ENCODE data around the gene MSLN. TPM values are rescaled to one million over a fixed set of nuclear protein-coding genes. Genes with fewer than 3 reads are reported as not detected.

The MSLN gene
- total and polyA plus RNA-seq, 2 experiments from 2014 or later, result 0.10 TPM; not detected in 1

DNA sequence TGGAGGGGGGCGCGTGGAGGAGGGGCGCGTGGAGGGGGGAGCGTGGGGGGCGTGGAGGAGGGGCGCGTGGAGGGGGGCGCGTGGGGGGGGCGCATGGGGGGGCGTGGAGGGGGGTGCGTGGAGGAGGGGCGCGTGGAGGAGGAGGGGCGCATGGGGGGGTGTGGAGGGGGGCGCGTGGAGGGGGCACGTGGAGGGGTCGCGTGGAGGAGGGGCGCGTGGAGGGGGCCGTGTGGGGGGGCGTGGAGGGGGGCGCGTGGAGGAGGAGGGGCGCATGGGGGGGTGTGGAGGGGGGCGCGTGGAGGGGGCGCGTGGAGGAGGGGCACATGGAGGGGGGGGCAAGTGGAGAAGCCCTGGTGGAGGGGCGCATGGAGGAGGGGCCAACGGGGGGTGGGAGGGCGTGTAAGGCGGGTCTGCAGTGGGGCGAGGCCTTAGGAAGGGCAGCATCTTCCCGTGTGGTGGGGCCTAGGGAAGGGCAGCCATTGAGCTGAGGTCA lies 7.3 kb downstream of the MSLN start:
- Histone ChIP-seq H3K36me3 (ENCODE audit: insufficient read depth) (no peaks in the 10 kb centered on the region), H3K79me2 (replicated peaks; ENCODE audit: insufficient read depth) (no peaks in the 10 kb centered on the region), H3K27me3 (ENCODE audit: insufficient read depth) (no peaks in the 10 kb centered on the region), H4K20me1 (replicated peaks; ENCODE audit: insufficient read depth) (no peaks in the 10 kb centered on the region), H3K4me1 (ENCODE audit: insufficient read depth) (no peaks in the 10 kb centered on the region), H2AFZ (no peak overlapping the region), H3K4me3 (no peak overlapping the region), H3K27ac (ENCODE audit: low read depth) (no peak overlapping the region), H3F3A (replicated peaks; ENCODE audit: low read depth) (0 out of 2 replicates have a peak, but pooled peaks cover 3% of the 10 kb centered on the region), H3K4me2 (no peak overlapping the region), H3K9me2 (ENCODE audit: insufficient read depth) (no peaks in the 10 kb centered on the region)
- peaks cover 10% of the 10 kb centered on the region for H3K27me3 Mint-ChIP-seq (ENCODE audit: insufficient read depth, low read depth, poor library complexity)
- H3K36me3 Mint-ChIP-seq (ENCODE audit: low read depth), result no peaks in the 10 kb centered on the region
- no peak overlapping the region for H3K27ac Mint-ChIP-seq
- DNase-seq (ENCODE audit: low spot score), result no peak
- H3K4me1 Mint-ChIP-seq, result no peaks in the 10 kb centered on the region; the same call in 2 of the 3 replicates
- H3K4me3 Mint-ChIP-seq, result no peak overlapping the region
- ATAC-seq, result peak; percentile 21
- H3K9me3 Mint-ChIP-seq, result no peaks in the 10 kb centered on the region
- TF ChIP-seq, protein P1, sequence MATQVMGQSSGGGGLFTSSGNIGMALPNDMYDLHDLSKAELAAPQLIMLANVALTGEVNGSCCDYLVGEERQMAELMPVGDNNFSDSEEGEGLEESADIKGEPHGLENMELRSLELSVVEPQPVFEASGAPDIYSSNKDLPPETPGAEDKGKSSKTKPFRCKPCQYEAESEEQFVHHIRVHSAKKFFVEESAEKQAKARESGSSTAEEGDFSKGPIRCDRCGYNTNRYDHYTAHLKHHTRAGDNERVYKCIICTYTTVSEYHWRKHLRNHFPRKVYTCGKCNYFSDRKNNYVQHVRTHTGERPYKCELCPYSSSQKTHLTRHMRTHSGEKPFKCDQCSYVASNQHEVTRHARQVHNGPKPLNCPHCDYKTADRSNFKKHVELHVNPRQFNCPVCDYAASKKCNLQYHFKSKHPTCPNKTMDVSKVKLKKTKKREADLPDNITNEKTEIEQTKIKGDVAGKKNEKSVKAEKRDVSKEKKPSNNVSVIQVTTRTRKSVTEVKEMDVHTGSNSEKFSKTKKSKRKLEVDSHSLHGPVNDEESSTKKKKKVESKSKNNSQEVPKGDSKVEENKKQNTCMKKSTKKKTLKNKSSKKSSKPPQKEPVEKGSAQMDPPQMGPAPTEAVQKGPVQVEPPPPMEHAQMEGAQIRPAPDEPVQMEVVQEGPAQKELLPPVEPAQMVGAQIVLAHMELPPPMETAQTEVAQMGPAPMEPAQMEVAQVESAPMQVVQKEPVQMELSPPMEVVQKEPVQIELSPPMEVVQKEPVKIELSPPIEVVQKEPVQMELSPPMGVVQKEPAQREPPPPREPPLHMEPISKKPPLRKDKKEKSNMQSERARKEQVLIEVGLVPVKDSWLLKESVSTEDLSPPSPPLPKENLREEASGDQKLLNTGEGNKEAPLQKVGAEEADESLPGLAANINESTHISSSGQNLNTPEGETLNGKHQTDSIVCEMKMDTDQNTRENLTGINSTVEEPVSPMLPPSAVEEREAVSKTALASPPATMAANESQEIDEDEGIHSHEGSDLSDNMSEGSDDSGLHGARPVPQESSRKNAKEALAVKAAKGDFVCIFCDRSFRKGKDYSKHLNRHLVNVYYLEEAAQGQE (IDR thresholded peaks at IDR 0.05; ENCODE audit: unreplicated experiment), result no peak
- TF ChIP-seq STAT1 (IDR thresholded peaks at IDR 0.05; ENCODE audit: unreplicated experiment), result no peak

DNA sequence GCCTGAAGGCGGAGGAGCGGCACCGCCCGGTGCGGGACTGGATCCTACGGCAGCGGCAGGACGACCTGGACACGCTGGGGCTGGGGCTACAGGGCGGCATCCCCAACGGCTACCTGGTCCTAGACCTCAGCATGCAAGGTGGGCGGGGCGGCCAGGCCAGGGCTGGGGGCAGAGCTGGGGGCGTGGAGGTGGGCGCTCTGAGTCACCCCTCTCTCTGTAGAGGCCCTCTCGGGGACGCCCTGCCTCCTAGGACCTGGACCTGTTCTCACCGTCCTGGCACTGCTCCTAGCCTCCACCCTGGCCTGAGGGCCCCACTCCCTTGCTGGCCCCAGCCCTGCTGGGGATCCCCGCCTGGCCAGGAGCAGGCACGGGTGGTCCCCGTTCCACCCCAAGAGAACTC lies 7.9 kb downstream of the MSLN start:
- Mint-ChIP-seq H3K36me3 (ENCODE audit: low read depth) (no peaks in the 10 kb centered on the region), H3K27me3 (ENCODE audit: insufficient read depth, low read depth, poor library complexity) (peaks cover 10% of the 10 kb centered on the region), H3K4me1 (no peaks in the 10 kb centered on the region; the same call in 2 of the 3 replicates), H3K27ac (no peak overlapping the region), H3K9me3 (no peaks in the 10 kb centered on the region), H3K4me3 (no peak overlapping the region)
- Histone ChIP-seq H4K20me1 (replicated peaks; ENCODE audit: insufficient read depth) (no peaks in the 10 kb centered on the region), H3K27ac (ENCODE audit: low read depth) (no peak overlapping the region), H3K9me2 (ENCODE audit: insufficient read depth) (no peaks in the 10 kb centered on the region), H3K36me3 (ENCODE audit: insufficient read depth) (no peaks in the 10 kb centered on the region), H3K4me2 (no peak overlapping the region), H3F3A (replicated peaks; ENCODE audit: low read depth) (0 out of 2 replicates have a peak, but pooled peaks cover 3% of the 10 kb centered on the region), H3K27me3 (ENCODE audit: insufficient read depth) (no peaks in the 10 kb centered on the region), H3K79me2 (replicated peaks; ENCODE audit: insufficient read depth) (no peaks in the 10 kb centered on the region), H3K4me3 (no peak overlapping the region), H3K4me1 (ENCODE audit: insufficient read depth) (no peaks in the 10 kb centered on the region), H2AFZ (no peak overlapping the region)
- DNase-seq (ENCODE audit: low spot score), result no peak
- ATAC-seq, result peak; percentile 19
- no peak for TF ChIP-seq ZNF331 (CRISPR knock-in tag; IDR thresholded peaks at IDR 0.05; ENCODE audit: low read depth)
- TF ChIP-seq JUNB (IDR thresholded peaks at IDR 0.05; ENCODE audit: unreplicated experiment), result no peak
- TF ChIP-seq, protein P2, sequence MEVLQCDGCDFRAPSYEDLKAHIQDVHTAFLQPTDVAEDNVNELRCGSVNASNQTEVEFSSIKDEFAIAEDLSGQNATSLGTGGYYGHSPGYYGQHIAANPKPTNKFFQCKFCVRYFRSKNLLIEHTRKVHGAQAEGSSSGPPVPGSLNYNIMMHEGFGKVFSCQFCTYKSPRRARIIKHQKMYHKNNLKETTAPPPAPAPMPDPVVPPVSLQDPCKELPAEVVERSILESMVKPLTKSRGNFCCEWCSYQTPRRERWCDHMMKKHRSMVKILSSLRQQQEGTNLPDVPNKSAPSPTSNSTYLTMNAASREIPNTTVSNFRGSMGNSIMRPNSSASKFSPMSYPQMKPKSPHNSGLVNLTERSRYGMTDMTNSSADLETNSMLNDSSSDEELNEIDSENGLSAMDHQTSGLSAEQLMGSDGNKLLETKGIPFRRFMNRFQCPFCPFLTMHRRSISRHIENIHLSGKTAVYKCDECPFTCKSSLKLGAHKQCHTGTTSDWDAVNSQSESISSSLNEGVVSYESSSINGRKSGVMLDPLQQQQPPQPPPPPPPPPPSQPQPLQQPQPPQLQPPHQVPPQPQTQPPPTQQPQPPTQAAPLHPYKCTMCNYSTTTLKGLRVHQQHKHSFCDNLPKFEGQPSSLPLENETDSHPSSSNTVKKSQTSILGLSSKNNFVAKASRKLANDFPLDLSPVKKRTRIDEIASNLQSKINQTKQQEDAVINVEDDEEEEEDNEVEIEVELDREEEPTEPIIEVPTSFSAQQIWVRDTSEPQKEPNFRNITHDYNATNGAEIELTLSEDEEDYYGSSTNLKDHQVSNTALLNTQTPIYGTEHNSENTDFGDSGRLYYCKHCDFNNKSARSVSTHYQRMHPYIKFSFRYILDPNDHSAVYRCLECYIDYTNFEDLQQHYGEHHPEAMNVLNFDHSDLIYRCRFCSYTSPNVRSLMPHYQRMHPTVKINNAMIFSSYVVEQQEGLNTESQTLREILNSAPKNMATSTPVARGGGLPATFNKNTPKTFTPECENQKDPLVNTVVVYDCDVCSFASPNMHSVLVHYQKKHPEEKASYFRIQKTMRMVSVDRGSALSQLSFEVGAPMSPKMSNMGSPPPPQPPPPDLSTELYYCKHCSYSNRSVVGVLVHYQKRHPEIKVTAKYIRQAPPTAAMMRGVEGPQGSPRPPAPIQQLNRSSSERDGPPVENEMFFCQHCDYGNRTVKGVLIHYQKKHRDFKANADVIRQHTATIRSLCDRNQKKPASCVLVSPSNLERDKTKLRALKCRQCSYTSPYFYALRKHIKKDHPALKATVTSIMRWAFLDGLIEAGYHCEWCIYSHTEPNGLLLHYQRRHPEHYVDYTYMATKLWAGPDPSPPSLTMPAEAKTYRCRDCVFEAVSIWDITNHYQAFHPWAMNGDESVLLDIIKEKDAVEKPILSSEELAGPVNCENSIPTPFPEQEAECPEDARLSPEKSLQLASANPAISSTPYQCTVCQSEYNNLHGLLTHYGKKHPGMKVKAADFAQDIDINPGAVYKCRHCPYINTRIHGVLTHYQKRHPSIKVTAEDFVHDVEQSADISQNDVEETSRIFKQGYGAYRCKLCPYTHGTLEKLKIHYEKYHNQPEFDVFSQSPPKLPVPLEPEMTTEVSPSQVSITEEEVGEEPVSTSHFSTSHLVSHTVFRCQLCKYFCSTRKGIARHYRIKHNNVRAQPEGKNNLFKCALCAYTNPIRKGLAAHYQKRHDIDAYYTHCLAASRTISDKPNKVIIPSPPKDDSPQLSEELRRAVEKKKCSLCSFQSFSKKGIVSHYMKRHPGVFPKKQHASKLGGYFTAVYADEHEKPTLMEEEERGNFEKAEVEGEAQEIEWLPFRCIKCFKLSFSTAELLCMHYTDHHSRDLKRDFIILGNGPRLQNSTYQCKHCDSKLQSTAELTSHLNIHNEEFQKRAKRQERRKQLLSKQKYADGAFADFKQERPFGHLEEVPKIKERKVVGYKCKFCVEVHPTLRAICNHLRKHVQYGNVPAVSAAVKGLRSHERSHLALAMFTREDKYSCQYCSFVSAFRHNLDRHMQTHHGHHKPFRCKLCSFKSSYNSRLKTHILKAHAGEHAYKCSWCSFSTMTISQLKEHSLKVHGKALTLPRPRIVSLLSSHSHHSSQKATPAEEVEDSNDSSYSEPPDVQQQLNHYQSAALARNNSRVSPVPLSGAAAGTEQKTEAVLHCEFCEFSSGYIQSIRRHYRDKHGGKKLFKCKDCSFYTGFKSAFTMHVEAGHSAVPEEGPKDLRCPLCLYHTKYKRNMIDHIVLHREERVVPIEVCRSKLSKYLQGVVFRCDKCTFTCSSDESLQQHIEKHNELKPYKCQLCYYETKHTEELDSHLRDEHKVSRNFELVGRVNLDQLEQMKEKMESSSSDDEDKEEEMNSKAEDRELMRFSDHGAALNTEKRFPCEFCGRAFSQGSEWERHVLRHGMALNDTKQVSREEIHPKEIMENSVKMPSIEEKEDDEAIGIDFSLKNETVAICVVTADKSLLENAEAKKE (CRISPR knock-in tag; IDR thresholded peaks at IDR 0.05), result no peak
- TF ChIP-seq POLR2AphosphoS5 (IDR thresholded peaks at IDR 0.05; ENCODE audit: low read depth), result no peak
- no peak for TF ChIP-seq EZH2 (IDR thresholded peaks at IDR 0.05; ENCODE audit: low read depth, unreplicated experiment)
- no peak for TF ChIP-seq EZH2phosphoT487 (IDR thresholded peaks at IDR 0.05; ENCODE audit: unreplicated experiment)
- no peak for TF ChIP-seq ETS1 (IDR thresholded peaks at IDR 0.05)
- TF ChIP-seq STAT1 (IDR thresholded peaks at IDR 0.05; ENCODE audit: unreplicated experiment), result no peak
- no peak for TF ChIP-seq NANOG (IDR thresholded peaks at IDR 0.05; ENCODE audit: borderline replicate concordance)
- TF ChIP-seq CREB1 (CRISPR knock-in tag; IDR thresholded peaks at IDR 0.05; ENCODE audit: low read depth), result no peak
